ENCODE results near the gene KCNQ1OT1.

Gene KCNQ1OT1

GRCh38 chr11:2580061-2580421 is 119.8 kb downstream of the KCNQ1OT1 start:
- no peak for DNase-seq

DNA sequence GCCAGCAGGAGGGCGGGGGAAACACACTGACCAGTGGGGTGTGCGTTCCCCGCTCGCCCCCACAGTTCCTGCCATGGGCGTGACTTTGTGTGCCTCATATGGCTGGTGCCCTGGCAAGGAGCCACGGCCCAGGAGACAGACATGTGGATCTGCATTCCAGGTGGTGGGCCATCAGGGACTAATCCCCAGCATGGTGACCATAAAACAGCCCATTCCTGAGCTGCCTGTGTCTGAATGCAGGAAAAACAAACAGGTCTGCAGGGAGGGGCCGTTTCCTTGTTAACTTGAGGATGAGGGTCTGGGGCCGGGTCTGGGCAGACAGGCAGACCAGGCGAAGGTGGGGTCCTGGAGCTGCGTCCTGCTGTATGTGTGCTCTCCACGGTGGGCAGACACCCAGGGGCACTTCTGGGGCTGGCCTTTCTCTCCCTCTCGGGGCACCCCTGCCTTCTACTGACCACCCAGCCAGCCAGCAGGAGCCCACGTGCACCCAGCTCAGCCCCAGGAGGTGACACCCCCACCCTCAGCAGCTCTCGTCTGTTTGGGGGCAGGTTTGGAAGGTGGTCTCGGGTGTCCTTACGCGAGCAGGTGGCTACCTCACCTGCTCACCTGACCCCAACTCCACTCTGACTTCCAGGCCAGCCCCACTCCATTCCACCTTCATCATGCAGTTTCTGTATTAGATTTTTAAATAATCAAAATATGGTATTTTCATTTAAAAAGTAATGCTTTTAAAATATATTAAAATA is 120.3 kb downstream of the KCNQ1OT1 start:
- DNase-seq: peak; percentile 4

DNA sequence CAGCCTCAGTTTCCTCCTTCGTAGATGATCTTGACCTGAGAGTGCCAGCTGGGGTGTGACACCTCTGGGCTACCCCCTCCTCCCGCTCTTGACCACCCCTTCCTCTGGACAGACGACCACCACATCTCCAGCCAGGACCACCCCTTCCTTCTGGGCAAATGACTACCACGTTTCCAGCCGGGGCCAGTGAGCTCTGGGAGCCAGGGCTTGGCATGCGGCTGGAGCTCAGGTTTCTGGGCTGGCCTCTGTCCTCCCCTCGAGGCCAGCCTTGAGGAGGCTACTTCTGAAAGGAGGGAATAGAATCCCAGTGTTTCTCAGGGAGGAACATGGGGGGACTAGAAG is 120.9 kb downstream of the KCNQ1OT1 start:
- DNase-seq: peak; percentile 8

GRCh38 chr11:2577991-2578928 is 121.5 kb downstream of the KCNQ1OT1 start:
- peak; percentile 13 for DNase-seq

- DNase-seq: peak; percentile 11
These were observed 122.5 kb downstream of the KCNQ1OT1 start for GRCh38 chr11:2577031-2577990.

DNA sequence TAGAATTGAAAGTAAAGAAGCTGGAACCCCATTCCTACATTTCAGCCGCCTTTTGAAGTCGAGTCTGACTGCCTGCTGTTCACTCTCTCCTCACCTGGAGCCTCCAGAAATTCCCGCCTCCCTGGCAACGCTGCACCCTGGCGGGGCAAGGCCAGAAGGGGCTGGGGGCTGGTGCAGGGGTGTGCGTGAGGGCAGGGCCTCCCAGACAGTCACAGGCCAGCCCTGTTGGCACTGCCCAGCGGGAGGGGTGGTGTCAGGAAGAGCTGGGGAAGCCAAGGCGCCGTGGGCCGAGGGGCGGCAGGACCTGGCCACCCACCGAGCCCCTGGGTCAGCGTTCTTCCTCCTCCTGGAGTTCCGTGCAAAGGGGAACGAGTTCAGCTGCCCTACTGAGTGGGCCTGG is 123.2 kb downstream of the KCNQ1OT1 start:
- DNase-seq: peak; percentile 8

- no peak for DNase-seq
These were observed 123.7 kb downstream of the KCNQ1OT1 start for GRCh38 chr11:2576111-2576510.

DNA sequence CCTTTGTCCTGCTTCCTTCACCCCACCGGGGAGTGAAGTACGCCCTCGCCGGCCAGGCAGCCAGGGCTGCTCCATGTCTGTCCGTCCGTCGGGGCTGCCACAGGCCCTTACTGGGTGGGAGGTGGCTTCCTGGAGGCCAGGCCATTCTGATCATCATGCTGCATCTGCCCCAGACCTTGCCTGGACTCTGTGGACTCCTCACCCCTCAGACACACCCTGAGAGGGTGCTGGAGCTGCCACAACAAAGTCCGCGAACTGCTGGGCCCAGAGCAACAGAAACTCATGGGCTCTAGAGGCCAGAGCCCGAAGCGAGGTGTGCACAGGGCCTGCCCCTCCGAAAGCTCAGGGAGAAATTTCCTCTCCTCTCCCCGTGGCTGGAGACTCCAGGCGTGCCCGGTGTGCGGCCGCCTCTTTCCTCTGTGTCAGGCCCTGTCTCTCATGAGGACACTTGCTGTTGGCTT is 124.2 kb downstream of the KCNQ1OT1 start:
- DNase-seq: no peak

DNA sequence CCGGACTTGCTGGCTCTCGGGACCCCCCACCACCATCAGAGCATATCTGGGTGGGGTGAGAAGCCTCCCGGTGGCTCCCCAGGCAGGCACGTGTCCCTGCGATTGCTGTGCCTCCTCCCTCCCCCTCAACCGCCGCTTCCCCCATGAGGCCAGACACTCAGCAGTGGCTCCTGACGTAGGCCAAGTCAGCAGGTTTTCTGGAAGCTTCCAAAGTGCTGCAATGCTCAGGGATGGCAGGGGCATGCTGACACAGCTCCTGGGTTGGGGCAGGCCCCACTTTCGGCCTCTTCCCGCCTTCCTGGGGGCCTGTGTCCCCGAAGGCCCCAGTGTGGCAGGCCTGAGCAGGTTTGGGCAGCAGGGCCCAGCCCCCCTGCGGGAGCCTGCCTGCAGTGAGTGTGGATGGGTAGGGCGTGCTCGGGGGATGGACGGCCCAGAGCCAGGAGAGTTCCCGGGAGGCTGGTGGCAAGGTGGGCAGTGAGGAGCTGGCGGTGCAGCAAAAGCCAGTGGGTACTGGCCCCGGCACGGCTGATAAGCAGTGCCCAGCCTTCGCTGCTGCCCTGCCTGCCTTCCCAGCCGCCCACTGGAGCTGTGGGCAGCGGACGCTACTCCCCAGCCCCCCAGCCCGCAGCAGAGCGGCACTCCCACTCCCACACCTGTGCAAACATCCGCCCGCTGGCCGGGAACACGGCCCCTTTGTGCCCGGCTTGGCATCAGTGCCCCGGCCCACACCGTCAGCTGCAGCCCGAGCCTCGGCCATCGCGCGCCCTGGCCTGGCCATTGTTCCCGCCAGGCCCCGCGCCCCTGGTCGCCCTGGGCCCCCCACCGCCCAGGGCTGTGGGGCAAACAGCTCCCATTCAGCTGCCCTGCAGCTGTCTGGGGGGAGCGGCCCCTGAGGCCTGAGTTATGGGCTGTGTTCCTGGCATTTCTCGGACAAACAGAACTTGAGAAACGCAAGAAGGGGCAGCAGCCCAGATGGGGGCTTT is 125.0 kb downstream of the KCNQ1OT1 start:
- peak; percentile 12 for DNase-seq

DNA sequence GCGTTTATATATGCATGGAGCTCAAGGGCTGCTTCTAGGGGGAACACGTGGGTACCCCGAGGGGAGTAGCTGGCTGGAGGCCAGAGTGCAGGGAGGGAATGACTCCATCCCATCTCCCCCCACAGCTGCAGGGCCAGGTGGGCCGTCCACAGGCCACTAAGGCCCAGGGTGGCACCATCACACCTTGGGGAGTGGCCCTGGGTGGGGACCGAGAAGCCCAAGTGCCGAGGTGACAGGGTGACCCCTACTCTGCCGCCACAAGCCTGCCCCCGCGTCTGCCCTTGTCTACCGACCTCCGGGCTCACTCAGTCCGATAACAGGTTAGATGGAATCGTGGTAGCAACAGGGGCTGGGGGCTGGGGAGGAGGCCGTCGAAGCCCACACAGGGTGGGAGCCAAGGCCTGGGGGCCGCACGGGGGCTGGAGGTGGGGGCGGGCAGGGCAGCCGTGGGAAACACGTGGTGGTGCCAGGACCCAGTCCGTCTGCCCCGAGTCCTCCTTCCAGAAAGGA is 125.7 kb downstream of the KCNQ1OT1 start:
- peak; percentile 9 for DNase-seq

GRCh38 chr11:2573240-2574042 is 126.4 kb downstream of the KCNQ1OT1 start:
- DNase-seq: peak; percentile 9

GRCh38 chr11:2572491-2573239 is 127.1 kb downstream of the KCNQ1OT1 start:
- peak; percentile 10 for DNase-seq

- no peak for DNase-seq
These were observed 128.1 kb downstream of the KCNQ1OT1 start for GRCh38 chr11:2571598-2572281.

DNA sequence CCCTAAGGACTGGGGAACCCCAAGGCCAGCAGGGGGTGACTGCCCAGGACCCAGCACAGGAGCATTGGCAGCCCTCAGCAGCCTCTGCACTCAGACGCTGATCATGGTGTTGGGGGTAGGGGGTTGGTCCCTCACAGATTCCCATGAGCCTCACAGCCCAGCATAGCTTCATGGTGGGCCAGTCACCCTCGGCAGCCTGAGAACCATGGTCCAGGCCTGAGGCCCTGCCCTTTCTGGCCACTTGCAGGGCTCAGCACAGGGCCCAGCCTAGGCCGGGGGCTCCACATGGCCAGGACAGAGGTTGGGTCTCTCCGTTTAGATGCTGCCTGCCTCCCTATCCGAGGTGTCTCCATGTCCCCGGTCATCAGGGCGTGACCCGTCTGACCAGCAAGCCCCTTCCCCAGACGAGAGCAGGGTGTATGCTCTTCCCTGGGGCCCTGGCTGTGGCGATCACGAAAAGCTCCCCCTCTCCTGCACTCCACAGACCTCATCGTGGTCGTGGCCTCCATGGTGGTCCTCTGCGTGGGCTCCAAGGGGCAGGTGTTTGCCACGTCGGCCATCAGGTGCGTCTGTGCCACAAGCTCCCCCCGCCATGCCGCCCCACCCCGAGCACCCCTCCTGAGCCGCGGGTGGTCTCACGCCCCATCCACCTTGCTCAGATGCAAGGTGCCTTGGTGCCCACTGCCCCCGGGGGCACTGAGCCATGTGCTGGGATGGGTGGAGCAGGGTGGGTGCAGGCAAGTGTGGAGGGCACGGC is 128.8 kb downstream of the KCNQ1OT1 start:
- no peak for DNase-seq

- DNase-seq: no peak
These were observed 129.5 kb downstream of the KCNQ1OT1 start for GRCh38 chr11:2570211-2570811.

GRCh38 chr11:2569731-2570210 is 130.0 kb downstream of the KCNQ1OT1 start:
- DNase-seq: no peak

DNA sequence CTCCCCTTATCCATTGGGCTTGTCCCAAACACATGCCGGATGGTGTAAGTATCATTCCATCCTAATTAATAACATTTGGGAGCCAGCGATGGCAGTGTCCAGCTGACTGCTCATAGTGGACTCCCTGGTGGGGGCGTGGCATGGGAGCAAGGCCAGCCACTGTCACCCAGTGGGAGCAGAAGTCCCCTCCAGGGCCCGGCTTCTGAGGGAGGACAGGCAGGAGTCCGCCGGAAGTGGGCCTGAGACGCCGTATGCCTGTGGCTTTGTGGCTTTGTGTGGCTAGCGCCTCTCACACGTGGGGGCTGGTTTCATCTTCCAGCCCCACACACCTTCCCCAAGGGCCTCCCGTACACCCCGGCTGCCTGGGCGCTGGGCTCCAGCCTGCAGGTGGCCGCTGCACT is 130.5 kb downstream of the KCNQ1OT1 start:
- no peak for DNase-seq

Measured in activated CD8-positive, alpha-beta memory T cell treated with anti-CD3 and anti-CD28 coated beads, Interleukin-2, amount 50 U/mL, for 4 hours (primary cell).